Stimulated activated CD4-positive, alpha-beta T cell treated with anti-CD3 and anti-CD28 coated beads, TNF-alpha, amount 100 ng/mL, for 24 hours (primary cell): ENCODE data around the gene IRF5.
"Not testable (repeated sequence)": the region's sequence is repeated elsewhere in the genome, so short reads cannot be mapped to it uniquely, and the experiment has no call there.

ENCODE experiments used
- DNase-seq, 3 experiments: peaks; one replicate each; pipeline ENCODE4 v3.0.0-alpha.2; 2020; ENCODE audit warnings: low read depth in 3 of 3

Gene IRF5

DNA sequence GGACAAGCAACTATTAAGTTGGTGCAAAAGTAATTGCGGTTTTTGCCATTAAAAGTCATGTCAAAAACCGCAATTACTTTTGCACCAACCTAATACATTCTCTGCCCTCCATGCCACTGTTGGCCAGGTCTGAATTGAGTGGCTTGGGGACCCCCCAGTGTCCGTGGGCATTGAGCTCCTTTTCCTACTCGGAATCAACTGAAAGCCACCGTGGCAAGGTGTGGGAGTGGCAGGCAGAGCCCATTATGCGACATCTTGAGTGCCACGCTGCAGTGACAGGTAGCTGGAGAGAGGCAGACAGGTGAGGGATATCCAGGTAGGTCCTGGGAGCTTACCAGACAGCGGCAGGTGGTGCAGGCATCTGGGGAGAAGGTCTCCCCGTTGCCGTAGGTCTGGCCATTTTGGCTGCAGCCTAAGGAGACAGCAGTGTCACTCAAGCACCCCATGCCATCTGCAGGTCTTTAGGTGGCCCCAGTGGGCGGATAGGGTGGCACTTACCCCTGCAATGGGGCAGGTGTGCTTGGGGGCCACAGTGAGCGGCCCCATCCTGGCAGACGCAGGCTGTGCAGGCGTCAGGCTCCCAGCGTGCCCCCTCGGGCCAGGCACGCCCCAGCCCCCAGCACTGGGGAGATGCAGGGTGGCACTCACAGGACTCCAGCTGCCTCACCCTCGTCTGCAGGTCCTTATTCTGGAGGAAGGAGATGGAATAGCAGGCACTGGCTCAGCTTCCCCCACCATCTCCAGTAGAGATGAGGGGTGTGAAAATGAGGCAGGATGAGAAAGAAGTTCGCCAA, 30.8 kb upstream of the IRF5 start:
- no peak for DNase-seq

DNA sequence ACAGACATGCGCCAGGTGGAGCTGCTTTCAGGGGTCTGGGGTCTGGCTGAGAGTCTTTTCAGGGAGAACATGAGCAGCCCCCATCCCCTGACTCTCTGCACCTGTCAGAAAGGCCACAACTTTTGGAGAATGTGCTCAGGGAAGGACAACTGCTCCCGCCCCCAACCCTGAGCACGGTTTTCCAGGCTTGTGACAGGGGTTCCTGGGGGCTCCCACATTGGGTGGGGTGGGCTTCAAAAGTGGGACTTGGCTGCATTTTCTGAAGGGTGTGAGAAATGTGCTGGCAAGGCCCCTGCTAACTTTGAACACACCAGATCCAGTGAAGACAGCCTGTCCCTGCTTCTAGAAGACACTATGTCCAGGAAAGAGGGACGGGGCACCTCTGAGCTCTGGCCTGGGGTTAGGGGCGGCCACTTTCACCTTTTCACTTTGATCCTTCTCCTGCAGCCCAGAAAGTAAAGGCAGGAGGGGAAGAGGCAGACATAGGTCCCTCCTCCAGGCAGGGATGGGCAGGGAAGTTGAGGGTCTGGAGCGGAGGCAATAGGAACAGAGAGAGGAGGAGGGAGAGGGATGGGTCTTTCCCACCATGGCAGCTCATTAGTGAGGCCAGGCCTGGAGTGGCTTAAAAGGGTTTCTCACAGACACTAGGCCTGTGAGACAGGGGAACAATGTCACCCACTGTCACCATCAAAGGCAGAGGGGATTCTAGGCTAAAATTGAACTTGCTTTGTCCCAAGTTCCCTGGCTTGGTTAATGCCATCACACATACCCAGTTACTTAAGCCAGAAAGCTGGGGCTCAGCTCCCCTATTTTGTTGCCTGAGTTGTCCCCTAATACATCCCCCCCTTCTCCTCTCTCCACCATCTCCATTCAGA, 28.7 kb upstream of the IRF5 start:
- DNase-seq, result no peak

GRCh38 chr7:128909625-128910568, 27.8 kb upstream of the IRF5 start:
- no peak for DNase-seq

DNA sequence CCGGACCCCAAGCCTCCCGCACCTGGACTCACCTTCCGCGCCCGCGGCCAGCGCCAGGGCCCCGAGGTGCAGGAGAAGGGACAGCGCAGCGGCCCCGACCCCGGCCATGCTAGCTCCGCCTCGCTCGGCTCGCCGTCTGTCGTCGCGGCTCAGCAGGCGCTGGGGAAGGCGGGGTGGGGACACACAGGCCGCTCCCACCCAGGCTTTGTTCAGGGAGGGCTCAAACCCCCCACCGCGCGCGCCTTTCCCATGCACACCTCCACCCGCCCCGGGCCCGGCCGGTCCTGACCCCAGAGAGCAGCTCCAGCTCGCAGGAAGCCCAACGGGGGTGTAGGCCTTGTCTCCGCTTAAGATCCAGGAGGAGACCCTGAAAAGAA, 27.2 kb upstream of the IRF5 start, which contains the start of gene KCP:
KCP (minus strand) TSS at position 141 of the 377 bp plus-strand sequence; CDS start at position 108, 33 bp downstream.
- no peak for DNase-seq

- no peak for DNase-seq
These were observed 26.2 kb upstream of the IRF5 start for GRCh38 chr7:128911423-128912031.

GRCh38 chr7:128912281-128912680, 25.4 kb upstream of the IRF5 start:
- no peak for DNase-seq

GRCh38 chr7:128912709-128913495, 24.8 kb upstream of the IRF5 start:
- not testable (repeated sequence) for DNase-seq

DNA sequence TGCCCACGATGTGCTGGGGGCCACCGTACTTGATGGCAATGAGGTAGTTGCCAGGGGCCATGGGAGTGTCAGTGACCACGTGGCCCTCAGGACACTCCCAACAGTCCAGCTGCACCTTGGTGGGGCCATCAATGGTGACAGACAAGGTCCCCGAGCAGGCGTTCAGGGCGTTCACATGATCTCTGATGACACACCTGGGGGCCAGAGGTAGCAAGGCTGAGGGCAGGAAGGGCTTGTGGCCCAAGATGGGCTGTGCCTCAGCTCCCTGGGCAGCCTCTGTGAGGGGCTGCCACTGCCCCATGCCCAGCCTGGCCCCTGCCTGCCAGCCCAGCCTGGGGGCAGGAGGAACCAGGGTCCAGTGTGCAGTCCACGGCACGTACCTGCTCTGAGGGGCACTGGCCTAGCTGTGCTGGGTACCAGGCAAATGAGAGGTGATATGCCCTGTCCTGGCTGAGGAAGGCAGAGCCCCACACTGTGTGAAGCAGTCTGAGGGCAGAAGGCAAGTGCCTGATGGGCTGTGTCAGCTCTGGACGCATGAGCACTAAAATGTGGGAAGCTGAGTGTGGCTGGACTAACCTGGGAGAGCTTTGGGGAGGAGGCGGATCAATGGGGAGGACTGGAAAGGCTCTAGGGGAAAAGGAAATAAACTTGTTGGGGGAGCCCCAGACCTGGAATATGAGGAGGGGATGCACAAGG, 23.7 kb upstream of the IRF5 start:
- no peak for DNase-seq

GRCh38 chr7:128914566-128915151, 23.1 kb upstream of the IRF5 start:
- DNase-seq, result no peak

- DNase-seq, result no peak
These were observed 22.4 kb upstream of the IRF5 start for GRCh38 chr7:128915271-128915819.

DNA sequence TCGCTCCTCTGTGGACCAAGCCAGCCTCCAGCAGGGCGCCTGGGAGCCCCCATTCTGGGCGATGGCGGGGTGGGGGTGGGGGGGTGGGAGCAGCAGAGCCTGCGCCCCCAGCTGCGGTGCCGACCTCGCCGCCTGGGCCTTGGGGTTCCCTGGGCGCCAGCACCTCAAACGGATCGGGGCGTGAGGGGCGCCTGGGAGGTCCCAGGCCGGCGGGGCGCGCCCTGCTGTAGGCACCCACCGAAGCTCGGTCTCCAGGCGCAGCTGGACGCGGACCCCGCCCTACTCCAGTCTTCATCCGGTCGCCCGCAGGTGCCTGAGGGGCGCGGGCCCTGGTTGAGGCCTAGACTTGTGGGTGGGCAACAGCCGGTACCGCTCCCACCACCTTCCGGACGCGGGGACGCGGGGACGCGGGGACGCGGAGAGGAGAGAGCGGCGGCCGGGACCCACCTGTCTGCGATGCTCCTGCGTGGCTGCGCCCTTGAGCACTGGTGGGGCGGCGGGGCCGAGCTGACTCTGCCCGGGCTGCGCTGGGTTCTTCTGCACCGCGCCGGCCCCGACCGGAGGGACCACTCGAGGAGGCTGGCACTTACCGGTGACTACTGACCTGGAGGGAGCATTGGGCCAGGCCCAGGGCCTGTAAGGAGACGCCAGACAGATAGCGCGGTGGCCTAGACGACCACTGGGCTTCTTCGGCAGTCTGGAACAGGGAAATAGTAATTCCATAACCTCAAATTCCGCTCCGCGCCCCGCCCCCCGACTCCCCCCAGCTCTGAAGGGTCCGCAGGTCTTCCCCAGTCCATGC, 21.7 kb upstream of the IRF5 start:
- no peak for DNase-seq

GRCh38 chr7:128916643-128916915, 21.1 kb upstream of the IRF5 start:
- no peak for DNase-seq

- no peak for DNase-seq
These were observed 20.6 kb upstream of the IRF5 start for GRCh38 chr7:128917122-128917521.

DNA sequence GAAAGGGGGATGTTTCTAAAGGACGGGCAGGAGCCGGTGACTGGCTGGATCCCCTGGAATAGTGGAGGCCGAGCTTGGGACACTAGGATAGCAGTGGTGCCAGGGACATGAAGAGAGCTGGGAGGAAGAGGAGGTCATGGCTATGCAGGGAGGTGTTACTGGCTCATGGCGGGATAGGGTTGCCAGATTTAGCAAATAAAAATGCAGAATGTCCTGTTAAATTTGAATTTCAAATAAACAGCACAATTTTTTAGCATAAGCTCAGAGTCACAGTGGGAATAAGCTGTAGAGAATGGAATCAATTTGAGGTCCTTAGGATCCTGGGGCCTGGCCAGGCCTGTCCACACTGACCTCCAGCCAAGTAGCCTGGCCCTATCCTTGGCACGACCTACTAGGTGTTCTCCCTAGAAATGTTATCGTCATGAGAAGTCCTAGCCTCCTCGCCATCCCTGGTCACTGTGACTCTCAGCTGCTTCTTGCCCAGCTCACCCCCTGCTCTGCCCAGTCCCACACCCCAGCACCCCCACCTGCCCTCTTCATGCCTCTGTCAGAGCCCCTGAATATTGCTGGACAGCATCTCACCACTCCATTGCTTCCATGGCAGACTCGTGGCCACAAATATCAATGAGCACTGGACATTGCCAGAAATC, 19.6 kb upstream of the IRF5 start:
- no peak for DNase-seq

- no peak for DNase-seq
These were observed 18.5 kb upstream of the IRF5 start for GRCh38 chr7:128919241-128919640.

GRCh38 chr7:128919881-128920799, 17.6 kb upstream of the IRF5 start:
- DNase-seq, result no peak
